Activated CD8-positive, alpha-beta T cell treated with anti-CD3 and anti-CD28 coated beads, Interleukin-2, amount 10 ng/mL, durations not matched to agents 7 days and 5 days (primary cell): ENCODE data around the gene SALL3. TPM values are rescaled to one million over a fixed set of nuclear protein-coding genes. Genes with fewer than 3 reads are reported as not detected.
A peak's percentile ranks its signal among the peaks of the same experiment; 100 is the strongest.

Experiments used
- ATAC-seq: fragments of 150-1000 bp; cut with Tn5 transposase; one replicate; pipeline ENCODE4 v1.10.0; 2021; ENCODE audit warnings: moderate library complexity
- CTCF ChIA-PET: fragments of 350-600 bp; sonication (Branson Sonifier 250); formaldehyde crosslinking; loops from one replicate; lab custom pipeline; 2021; ENCODE audit warnings: antibody characterized with exemption; lab: Charles Lee
- POLR2A ChIA-PET: fragments of 350-600 bp; sonication (Branson Sonifier 250); formaldehyde crosslinking; loops from one replicate; lab custom pipeline; 2021; ENCODE audit warnings: antibody characterized with exemption; lab: Charles Lee
- DNase-seq: peaks from one replicate; pipeline ENCODE4 v3.0.0-alpha.2; 2020
- H3K27ac Mint-ChIP-seq: one replicate; pipeline ENCODE4 v1.8.0; 2021; ENCODE audit warnings: mild to moderate bottlenecking, mixed read lengths
- H3K27me3 Mint-ChIP-seq: one replicate; pipeline ENCODE4 v1.8.0; 2021; ENCODE audit warnings: low read depth, mixed read lengths
- H3K36me3 Mint-ChIP-seq: one replicate; pipeline ENCODE4 v1.8.0; 2021; ENCODE audit warnings: low read depth, mixed read lengths
- H3K4me1 Mint-ChIP-seq: one replicate; pipeline ENCODE4 v1.8.0; 2021; ENCODE audit warnings: low read depth, mixed read lengths
- H3K4me3 Mint-ChIP-seq: one replicate; pipeline ENCODE4 v1.8.0; 2021; ENCODE audit warnings: mild to moderate bottlenecking, mixed read lengths
- H3K9me3 Mint-ChIP-seq: one replicate; pipeline ENCODE4 v1.8.0; 2022; ENCODE audit warnings: mixed read lengths; ENCODE audit not compliant: insufficient read depth
- total RNA-seq, 2 experiments: library from RNA; stranded (reverse); gene quantifications; one replicate each; pipeline ENCODE4 v1.2.3, GENCODE V29; 2021

The SALL3 gene
- total RNA-seq, 2 experiments from 2014 or later: not detected

DNA sequence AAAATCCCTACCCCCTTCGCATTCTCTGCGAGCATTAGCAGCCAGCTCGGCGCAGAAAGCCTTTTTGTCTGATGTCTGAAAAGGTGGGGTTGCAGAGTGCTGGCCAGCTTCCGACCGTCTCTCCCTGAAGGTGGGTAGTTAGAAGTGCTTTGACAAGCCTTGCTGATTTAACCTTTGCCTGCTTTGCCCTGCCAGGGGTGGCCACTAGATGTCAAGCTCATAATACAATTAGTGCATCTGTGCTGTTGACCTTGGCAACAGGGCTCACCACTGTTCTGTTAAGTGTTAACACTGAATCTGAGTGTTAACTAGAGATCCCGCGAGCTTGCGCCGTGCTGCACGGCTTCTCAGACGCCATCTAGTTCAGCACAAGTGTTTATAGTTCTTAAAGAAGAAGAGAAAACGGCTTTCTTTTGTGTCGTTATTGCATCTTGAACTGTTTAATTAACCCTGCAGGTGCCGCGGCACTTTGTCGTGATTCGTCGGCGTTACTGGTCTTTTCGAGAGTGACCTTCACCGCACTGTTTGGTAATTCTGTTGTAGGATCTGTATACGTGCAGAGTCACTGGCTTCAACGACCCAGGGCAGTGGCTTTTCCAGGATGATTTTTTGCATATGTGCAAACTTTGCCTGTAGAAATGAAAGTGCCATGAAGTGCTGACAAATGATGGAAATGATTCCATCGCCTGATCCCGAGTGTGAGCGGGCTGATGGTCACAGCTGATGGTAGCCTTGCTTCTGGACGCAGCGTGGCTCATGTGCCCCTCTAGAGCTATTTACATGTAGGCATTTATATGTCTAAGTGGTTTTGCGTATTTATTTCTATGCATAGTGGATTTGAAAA, 5.5 kb downstream of the SALL3 start:
- Mint-ChIP-seq H3K4me1 (no peaks in the 10 kb centered on the region), H3K36me3 (peaks cover 4% of the 10 kb centered on the region), H3K9me3 (peaks cover 6% of the 10 kb centered on the region), H3K4me3 (no peak overlapping the region), H3K27ac (no peak overlapping the region), H3K27me3 (peaks cover 54% of the 10 kb centered on the region)
- ATAC-seq (peak; percentile 51), DNase-seq (peak; percentile 38)
- ChIA-PET CTCF (interaction anchor here (0.9 to 1.1 kb wide), 2 partner anchors 110 to 113 kb away, joined by 3 to 6 read pairs; no protein-coding TSS in a partner anchor), POLR2A (no interaction called here)

DNA sequence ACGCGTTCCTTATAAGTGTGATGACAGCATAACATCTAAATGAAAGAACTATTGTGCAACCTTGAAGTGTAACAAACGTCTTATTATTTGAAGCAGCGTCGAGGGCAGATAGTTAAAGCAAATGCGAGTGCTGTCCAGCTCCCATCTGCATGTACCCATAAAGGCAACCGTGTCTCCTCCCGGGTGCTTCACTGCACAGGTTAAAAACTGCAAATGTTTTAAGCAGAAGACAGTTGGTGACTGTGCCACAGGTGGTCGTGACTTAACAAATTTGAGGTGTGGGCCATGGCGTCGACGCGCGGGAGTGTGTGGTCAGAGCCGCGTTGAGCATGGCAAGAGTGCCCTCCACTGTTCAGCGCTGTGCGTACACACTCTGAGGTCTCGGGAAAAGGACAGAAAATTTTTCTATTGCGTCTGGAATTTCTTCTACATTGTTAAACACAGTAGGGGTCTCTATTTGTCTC, 6.4 kb downstream of the SALL3 start:
- no peak overlapping the region for H3K4me3 Mint-ChIP-seq
- CTCF ChIA-PET: interaction anchor here (0.9 to 1.1 kb wide), 3 partner anchors 16 to 114 kb away, joined by 3 to 6 read pairs (median 3); no protein-coding TSS in a partner anchor
- H3K4me1 Mint-ChIP-seq: no peaks in the 10 kb centered on the region
- POLR2A ChIA-PET: no interaction called here
- H3K27me3 Mint-ChIP-seq: peaks cover 58% of the 10 kb centered on the region
- no peak for DNase-seq
- H3K36me3 Mint-ChIP-seq: peaks cover 4% of the 10 kb centered on the region
- H3K27ac Mint-ChIP-seq: no peak overlapping the region
- no peak for ATAC-seq
- peaks cover 6% of the 10 kb centered on the region for H3K9me3 Mint-ChIP-seq

DNA sequence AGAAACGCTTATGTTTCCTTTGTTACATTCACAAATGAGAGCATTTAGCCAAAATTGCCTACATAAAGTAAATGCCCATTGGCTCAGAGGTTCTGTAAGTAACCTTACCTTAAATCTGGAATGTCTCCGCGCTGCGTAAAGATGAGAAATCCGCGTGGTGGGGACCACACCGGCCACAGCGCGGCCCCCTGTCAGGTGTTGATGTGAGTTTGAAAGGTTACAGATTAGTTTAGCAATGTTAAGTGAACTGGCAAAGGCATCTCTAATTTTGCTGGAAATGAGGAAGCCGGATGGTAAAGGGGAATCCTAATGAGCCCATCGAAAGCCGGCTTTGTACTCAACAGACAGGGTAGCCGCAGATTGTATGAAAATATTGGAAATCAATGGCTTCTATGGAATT, 11.8 kb downstream of the SALL3 start:
- peaks cover 2% of the 10 kb centered on the region for H3K36me3 Mint-ChIP-seq
- H3K4me1 Mint-ChIP-seq: no peaks in the 10 kb centered on the region
- no peak overlapping the region for H3K27ac Mint-ChIP-seq
- DNase-seq (peak; percentile 11), ATAC-seq (no peak)
- H3K9me3 Mint-ChIP-seq: no peaks in the 10 kb centered on the region
- ChIA-PET CTCF (no interaction called here), POLR2A (no interaction called here)
- H3K4me3 Mint-ChIP-seq: no peak overlapping the region
- peaks cover 19% of the 10 kb centered on the region for H3K27me3 Mint-ChIP-seq

DNA sequence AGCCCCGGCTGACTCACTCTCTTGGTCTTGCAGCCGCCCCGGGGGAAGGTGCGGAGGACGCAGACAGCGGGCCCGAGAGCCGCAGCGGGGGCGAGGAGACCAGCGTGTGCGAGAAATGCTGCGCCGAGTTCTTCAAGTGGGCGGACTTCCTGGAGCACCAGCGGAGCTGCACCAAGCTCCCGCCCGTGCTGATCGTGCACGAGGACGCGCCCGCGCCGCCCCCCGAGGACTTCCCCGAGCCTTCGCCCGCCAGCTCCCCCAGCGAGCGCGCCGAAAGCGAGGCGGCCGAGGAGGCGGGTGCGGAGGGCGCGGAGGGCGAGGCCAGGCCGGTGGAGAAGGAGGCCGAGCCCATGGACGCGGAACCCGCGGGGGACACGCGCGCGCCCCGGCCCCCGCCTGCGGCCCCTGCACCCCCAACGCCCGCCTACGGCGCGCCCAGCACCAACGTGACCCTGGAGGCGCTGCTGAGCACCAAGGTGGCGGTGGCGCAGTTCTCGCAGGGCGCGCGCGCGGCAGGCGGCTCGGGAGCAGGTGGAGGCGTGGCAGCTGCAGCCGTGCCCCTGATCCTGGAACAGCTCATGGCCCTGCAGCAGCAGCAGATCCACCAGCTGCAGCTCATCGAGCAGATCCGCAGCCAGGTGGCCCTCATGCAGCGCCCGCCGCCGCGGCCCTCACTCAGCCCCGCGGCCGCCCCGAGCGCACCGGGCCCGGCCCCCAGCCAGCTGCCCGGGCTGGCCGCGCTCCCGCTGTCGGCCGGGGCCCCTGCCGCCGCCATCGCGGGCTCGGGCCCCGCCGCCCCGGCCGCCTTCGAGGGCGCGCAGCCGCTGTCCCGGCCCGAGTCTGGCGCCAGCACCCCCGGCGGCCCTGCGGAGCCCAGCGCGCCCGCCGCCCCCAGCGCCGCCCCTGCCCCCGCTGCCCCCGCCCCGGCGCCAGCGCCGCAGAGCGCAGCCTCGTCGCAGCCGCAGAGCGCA, 12.7 kb downstream of the SALL3 start:
- POLR2A ChIA-PET: no interaction called here
- DNase-seq (peak; percentile 5), ATAC-seq (no peak)
- Mint-ChIP-seq H3K36me3 (peaks cover 2% of the 10 kb centered on the region), H3K4me1 (no peaks in the 10 kb centered on the region), H3K27me3 (peaks cover 19% of the 10 kb centered on the region), H3K27ac (no peak overlapping the region), H3K9me3 (no peaks in the 10 kb centered on the region), H3K4me3 (no peak overlapping the region)
- CTCF ChIA-PET: no interaction called here

DNA sequence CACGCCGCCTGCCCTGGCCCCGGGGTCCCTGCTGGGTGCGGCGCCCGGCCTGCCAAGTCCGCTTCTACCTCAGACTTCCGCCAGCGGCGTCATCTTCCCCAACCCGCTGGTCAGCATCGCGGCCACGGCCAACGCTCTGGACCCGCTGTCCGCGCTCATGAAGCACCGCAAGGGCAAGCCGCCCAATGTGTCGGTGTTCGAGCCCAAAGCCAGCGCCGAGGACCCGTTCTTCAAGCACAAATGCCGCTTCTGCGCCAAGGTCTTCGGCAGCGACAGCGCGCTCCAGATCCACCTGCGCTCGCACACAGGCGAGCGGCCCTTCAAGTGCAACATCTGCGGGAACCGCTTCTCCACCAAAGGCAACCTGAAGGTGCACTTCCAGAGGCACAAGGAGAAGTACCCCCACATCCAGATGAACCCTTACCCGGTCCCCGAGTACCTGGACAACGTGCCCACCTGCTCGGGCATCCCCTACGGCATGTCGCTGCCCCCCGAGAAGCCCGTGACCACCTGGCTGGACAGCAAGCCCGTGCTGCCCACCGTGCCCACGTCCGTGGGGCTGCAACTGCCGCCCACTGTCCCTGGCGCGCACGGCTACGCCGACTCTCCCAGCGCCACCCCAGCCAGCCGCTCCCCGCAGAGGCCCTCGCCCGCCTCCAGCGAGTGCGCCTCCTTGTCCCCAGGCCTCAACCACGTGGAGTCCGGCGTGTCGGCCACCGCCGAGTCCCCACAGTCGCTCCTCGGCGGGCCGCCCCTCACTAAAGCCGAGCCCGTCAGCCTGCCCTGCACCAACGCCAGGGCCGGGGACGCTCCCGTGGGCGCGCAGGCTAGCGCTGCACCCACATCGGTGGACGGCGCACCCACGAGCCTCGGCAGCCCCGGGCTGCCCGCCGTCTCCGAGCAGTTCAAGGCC, 13.7 kb downstream of the SALL3 start:
- Mint-ChIP-seq H3K36me3 (peaks cover 2% of the 10 kb centered on the region), H3K9me3 (no peaks in the 10 kb centered on the region), H3K27me3 (peaks cover 12% of the 10 kb centered on the region), H3K4me3 (no peak overlapping the region), H3K4me1 (no peaks in the 10 kb centered on the region), H3K27ac (no peak overlapping the region)
- CTCF ChIA-PET: no interaction called here
- ATAC-seq (no peak), DNase-seq (peak; percentile 8)
- POLR2A ChIA-PET: no interaction called here

DNA sequence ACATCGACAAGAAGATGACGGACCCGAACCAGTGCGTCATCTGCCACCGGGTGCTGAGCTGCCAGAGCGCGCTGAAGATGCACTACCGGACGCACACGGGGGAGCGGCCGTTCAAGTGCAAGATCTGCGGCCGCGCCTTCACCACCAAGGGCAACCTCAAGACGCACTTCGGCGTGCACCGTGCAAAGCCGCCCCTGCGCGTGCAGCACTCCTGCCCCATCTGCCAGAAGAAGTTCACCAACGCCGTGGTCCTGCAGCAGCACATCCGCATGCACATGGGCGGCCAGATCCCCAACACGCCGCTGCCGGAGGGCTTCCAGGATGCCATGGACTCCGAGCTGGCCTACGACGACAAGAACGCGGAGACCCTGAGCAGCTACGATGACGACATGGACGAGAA, 14.4 kb downstream of the SALL3 start:
- Mint-ChIP-seq H3K9me3 (no peaks in the 10 kb centered on the region), H3K27me3 (peaks cover 12% of the 10 kb centered on the region)

DNA sequence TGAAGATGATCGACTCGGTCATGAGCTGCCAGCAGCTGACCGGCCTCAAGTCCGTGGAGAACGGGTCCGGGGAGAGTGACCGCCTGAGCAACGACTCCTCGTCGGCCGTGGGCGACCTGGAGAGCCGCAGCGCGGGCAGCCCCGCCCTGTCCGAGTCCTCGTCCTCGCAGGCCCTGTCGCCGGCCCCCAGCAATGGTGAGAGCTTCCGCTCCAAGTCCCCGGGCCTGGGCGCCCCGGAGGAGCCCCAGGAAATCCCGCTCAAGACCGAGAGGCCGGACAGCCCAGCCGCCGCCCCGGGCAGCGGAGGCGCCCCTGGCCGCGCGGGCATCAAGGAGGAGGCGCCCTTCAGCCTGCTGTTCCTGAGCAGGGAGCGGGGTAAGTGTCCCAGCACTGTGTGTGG, 14.9 kb downstream of the SALL3 start:
- no peak for ATAC-seq
- Mint-ChIP-seq H3K9me3 (no peaks in the 10 kb centered on the region), H3K4me1 (no peaks in the 10 kb centered on the region), H3K27ac (no peak overlapping the region), H3K36me3 (peaks cover 2% of the 10 kb centered on the region), H3K4me3 (no peak overlapping the region), H3K27me3 (peaks cover 12% of the 10 kb centered on the region)
- DNase-seq: peak; percentile 1
- ChIA-PET CTCF (no interaction called here), POLR2A (no interaction called here)

More for the DNA sequence above, 14.4 kb downstream of the SALL3 start:
- H3K27ac Mint-ChIP-seq: no peak overlapping the region
- peak; percentile 7 for DNase-seq
- CTCF ChIA-PET: no interaction called here
- no peak for ATAC-seq
- POLR2A ChIA-PET: no interaction called here
- H3K4me1 Mint-ChIP-seq: no peaks in the 10 kb centered on the region
- no peak overlapping the region for H3K4me3 Mint-ChIP-seq
- H3K36me3 Mint-ChIP-seq: peaks cover 2% of the 10 kb centered on the region

DNA sequence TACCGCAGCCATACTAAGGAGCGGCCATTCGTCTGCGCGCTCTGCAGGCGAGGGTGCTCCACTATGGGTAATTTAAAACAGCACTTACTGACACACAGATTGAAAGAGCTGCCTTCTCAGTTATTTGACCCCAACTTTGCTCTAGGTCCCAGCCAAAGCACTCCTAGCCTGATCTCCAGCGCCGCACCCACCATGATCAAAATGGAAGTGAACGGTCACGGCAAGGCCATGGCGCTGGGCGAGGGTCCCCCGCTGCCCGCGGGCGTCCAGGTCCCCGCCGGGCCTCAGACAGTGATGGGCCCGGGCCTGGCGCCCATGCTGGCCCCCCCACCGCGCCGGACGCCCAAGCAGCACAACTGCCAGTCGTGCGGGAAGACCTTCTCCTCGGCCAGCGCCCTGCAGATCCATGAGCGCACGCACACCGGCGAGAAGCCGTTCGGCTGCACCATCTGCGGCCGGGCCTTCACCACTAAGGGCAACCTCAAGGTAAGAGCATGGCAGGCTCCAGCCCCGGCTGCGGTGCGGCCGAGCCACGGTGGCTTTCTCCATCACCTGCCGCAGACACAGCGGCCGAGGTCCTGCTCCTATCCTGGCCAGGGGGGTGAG, 15.5 kb downstream of the SALL3 start:
- H3K27me3 Mint-ChIP-seq: peaks cover 10% of the 10 kb centered on the region
- no peak overlapping the region for H3K4me3 Mint-ChIP-seq
- peaks cover 2% of the 10 kb centered on the region for H3K36me3 Mint-ChIP-seq
- ATAC-seq (no peak), DNase-seq (no peak)
- no peaks in the 10 kb centered on the region for H3K4me1 Mint-ChIP-seq
- H3K9me3 Mint-ChIP-seq: no peaks in the 10 kb centered on the region
- H3K27ac Mint-ChIP-seq: no peak overlapping the region
- POLR2A ChIA-PET: no interaction called here
- CTCF ChIA-PET: no interaction called here

DNA sequence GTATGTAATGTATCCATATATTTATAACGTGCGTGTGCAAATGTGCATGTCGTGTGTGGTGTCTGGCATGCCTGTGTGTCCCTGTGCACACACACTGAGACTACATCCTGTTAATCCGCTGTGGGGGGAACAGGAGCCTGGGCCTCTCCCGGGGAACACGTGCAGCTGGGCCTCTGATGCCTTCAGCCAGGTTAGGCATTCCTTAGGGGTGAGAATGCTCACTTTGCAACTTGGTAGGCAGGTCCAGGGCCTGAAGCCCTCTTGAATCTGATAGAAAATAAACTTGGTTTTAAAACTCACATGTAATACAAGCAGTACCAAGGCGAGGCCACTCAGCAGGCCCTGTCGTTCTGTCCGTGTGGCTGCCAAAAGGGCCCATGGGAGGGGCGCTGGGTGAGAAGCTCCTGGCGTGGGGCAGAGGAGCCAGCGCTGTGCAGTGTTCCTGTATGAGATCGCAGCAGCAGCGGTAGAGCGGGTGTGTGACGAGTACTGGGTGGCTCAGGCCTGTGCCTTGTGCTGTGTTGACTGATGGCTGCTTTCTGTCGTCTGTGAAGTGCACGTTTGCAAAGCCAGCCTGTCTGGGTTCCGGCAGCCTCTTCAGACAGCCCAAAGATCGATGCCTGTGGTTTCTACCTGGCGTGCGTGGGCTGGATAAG, 16.2 kb downstream of the SALL3 start:
- Mint-ChIP-seq H3K27me3 (peaks cover 3% of the 10 kb centered on the region), H3K27ac (no peak overlapping the region), H3K36me3 (peaks cover 2% of the 10 kb centered on the region), H3K4me3 (no peak overlapping the region), H3K4me1 (no peaks in the 10 kb centered on the region), H3K9me3 (no peaks in the 10 kb centered on the region)
- no peak for DNase-seq
- no peak for ATAC-seq
- CTCF ChIA-PET: no interaction called here
- POLR2A ChIA-PET: no interaction called here

DNA sequence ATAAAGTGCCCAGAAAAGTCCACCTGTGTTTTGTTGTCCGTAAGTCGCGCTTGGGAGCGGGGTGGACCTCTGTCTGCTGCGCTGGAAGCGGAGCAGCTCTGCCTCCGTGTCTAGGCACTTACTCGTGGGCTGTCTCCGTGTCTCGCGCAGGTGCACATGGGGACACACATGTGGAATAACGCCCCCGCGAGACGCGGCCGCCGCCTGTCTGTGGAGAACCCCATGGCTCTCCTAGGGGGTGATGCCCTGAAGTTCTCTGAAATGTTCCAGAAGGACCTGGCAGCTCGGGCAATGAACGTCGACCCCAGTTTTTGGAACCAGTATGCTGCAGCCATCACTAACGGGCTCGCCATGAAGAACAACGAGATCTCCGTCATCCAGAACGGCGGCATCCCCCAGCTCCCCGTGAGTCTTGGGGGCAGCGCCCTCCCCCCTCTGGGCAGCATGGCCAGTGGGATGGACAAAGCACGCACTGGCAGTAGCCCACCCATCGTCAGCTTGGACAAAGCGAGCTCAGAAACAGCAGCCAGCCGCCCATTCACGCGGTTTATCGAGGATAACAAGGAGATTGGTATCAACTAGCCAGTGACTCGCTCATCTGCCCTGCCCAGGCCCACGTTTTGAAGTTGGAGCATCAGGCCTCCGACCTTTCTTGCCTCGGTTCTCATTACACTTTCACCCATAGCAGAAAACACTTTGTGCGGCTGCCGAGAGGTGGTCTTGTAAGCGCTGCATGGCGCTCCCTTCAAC, 17.3 kb downstream of the SALL3 start:
- Mint-ChIP-seq H3K27me3 (peaks cover 3% of the 10 kb centered on the region), H3K9me3 (no peaks in the 10 kb centered on the region), H3K4me3 (no peak overlapping the region), H3K27ac (no peak overlapping the region), H3K36me3 (no peaks in the 10 kb centered on the region), H3K4me1 (no peaks in the 10 kb centered on the region)
- CTCF ChIA-PET: no interaction called here
- POLR2A ChIA-PET: no interaction called here
- ATAC-seq (no peak), DNase-seq (no peak)
